WTC11 (cell line): Measurements from ENCODE around the gene ANKRD52. TPM values are rescaled to one million over a fixed set of nuclear protein-coding genes. Genes with fewer than 3 reads are reported as not detected.
A peak's percentile ranks its signal among the peaks of the same experiment; 100 is the strongest.

Experiments used
- ATAC-seq: fragments of 200-7000 bp; cut with Tn5 transposase; 2 replicates; pipeline ENCODE4 v1.10.0; 2021; ENCODE audit warnings: mild to moderate bottlenecking, moderate library complexity
- CTCF ChIA-PET: fragments of 300-600 bp; sonication (Branson Sonifier 250); formaldehyde crosslinking; loops from one replicate; lab custom pipeline; 2021; ENCODE audit warnings: antibody characterized with exemption; lab: Charles Lee
- POLR2A ChIA-PET: fragments of 350-600 bp; sonication (Branson Sonifier 250); formaldehyde crosslinking; loops from one replicate; lab custom pipeline; 2021; ENCODE audit warnings: antibody characterized with exemption; lab: Charles Lee
- DNase-seq: peaks from one replicate; pipeline ENCODE4 v3.0.0; 2021; ENCODE audit warnings: low spot score
- H3K27ac Mint-ChIP-seq: 2 replicates; pipeline ENCODE4 v1.8.0; 2021; ENCODE audit warnings: mixed read lengths
- H3K27me3 Mint-ChIP-seq: 2 replicates; pipeline ENCODE4 v1.8.0; 2021; ENCODE audit warnings: low read depth, mild to moderate bottlenecking, moderate library complexity, mixed read lengths
- H3K36me3 Mint-ChIP-seq: 2 replicates; pipeline ENCODE4 v1.8.0; 2021; ENCODE audit warnings: mixed read lengths
- H3K4me1 Mint-ChIP-seq: 2 replicates; pipeline ENCODE4 v1.8.0; 2022; ENCODE audit warnings: mixed read lengths
- H3K4me3 Mint-ChIP-seq: 2 replicates; pipeline ENCODE4 v1.8.0; 2021; ENCODE audit warnings: mild to moderate bottlenecking, moderate library complexity, mixed read lengths
- H3K9me3 Mint-ChIP-seq: 2 replicates; pipeline ENCODE4 v1.8.0; 2021; ENCODE audit warnings: mixed read lengths
- CREM ChIP-seq: sonication (generic); formaldehyde crosslinking; IDR thresholded peaks from 2 replicates; pipeline ENCODE4 v1.8.1; 2022; ENCODE audit warnings: mild to moderate bottlenecking, missing genetic modification reagents, moderate library complexity
- FOXJ3 ChIP-seq: sonication (generic); formaldehyde crosslinking; IDR thresholded peaks from 2 replicates; pipeline ENCODE4 v1.9.0; 2021; ENCODE audit warnings: missing genetic modification reagents, mild to moderate bottlenecking, borderline replicate concordance
- NR3C1 ChIP-seq: sonication (generic); formaldehyde crosslinking; conservative IDR thresholded peaks from 2 replicates; pipeline ENCODE4 v1.8.1; 2023; ENCODE audit warnings: low read depth, mild to moderate bottlenecking, missing genetic modification reagents
- ZNF121 ChIP-seq: sonication (generic); formaldehyde crosslinking; IDR thresholded peaks from 2 replicates; pipeline ENCODE4 v1.8.0; 2023; ENCODE audit warnings: missing genetic modification reagents
- ZNF138 ChIP-seq: sonication (generic); formaldehyde crosslinking; conservative IDR thresholded peaks from 2 replicates; pipeline ENCODE4 v1.8.1; 2022; ENCODE audit warnings: mild to moderate bottlenecking, moderate library complexity, missing genetic modification reagents
- ZNF317 ChIP-seq: sonication (generic); formaldehyde crosslinking; IDR thresholded peaks from 2 replicates; pipeline ENCODE4 v1.8.1; 2023; ENCODE audit warnings: low read depth, mild to moderate bottlenecking, moderate library complexity, missing genetic modification reagents, borderline replicate concordance
- total RNA-seq: library from RNA; stranded (reverse); gene quantifications from 3 replicates; pipeline ENCODE4 v1.2.3, GENCODE V29; 2021
- TF ChIP-seq, protein P1 (sequence below): sonication (generic); formaldehyde crosslinking; IDR thresholded peaks from 2 replicates; pipeline ENCODE4 v1.8.1; 2022; ENCODE audit warnings: mild to moderate bottlenecking, missing genetic modification reagents, moderate library complexity, borderline replicate concordance
- TF ChIP-seq, protein P2 (sequence below): sonication (generic); formaldehyde crosslinking; IDR thresholded peaks from 2 replicates; pipeline ENCODE4 v1.8.0; 2023; ENCODE audit warnings: missing genetic modification reagents, mild to moderate bottlenecking, borderline replicate concordance
- TF ChIP-seq, protein P3 (sequence below): fragments of 250-450 bp; sonication (Bioruptor Pico); IDR thresholded peaks from 2 replicates; pipeline ENCODE4 v1.9.0; 2021; ENCODE audit warnings: mild to moderate bottlenecking
- TF ChIP-seq, protein P4 (sequence below): sonication (generic); formaldehyde crosslinking; conservative IDR thresholded peaks from 2 replicates; pipeline ENCODE4 v1.8.1; 2023; ENCODE audit warnings: mild to moderate bottlenecking, low read depth, missing genetic modification reagents, moderate library complexity
- TF ChIP-seq, protein P5 (sequence below): sonication (generic); formaldehyde crosslinking; IDR thresholded peaks from 2 replicates; pipeline ENCODE4 v1.8.1; 2023; ENCODE audit warnings: mild to moderate bottlenecking, missing genetic modification reagents
- TF ChIP-seq, protein P6 (sequence below): fragments of 250-450 bp; sonication (Bioruptor Pico); IDR thresholded peaks from 2 replicates; pipeline ENCODE4 v1.9.0; 2021; ENCODE audit warnings: mild to moderate bottlenecking, borderline replicate concordance

ANKRD52 gene
- total RNA-seq, 1 experiment from 2014 or later: 41.2 TPM

DNA sequence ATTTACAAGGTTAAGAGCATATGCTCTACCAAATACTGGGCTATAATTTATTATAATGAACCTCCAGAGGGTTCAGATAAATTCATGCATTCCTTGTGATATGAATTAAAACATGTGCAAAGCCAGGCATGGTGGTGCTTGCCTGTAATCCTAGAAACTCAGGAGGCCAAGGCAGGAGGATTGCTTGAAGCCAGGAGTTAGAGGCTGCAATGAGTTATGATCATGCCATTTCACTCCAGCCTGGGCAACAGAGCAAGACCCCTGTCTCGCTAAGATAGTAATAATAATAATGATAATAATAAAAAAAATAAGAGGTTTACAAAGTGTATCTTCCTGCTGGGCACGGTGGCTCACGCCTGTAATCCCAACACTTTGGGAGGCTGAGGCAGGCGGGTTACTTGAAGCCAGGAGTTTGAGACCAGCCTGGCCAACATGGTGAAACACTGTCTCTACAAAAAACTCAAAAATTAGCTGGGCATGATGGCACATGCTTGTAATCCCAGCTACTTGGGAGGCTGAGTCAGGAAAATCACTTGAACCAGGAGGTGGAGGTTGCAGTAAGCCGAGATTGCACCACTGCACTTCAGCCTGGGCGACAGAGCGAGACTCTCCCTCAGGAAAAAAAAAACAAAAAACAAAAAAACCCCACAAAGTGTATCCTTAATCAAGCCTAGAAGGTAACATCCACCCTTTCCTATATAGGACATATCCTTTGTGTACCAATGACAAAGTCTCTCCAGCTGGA, 49.2 kb upstream of the ANKRD52 start:
- CTCF ChIA-PET: interaction anchor here (1.1 kb wide), 1 partner anchor 53 kb away, joined by 3 read pairs; the partner anchor contains the start of gene STAT2
- peaks cover 47% of the 10 kb centered on the region for H3K36me3 Mint-ChIP-seq
- POLR2A ChIA-PET: no interaction called here
- H3K4me3 Mint-ChIP-seq: no peak overlapping the region
- H3K27ac Mint-ChIP-seq: no peak overlapping the region
- no peaks in the 10 kb centered on the region for H3K4me1 Mint-ChIP-seq
- no peak for DNase-seq
- TF ChIP-seq ZNF138 (CRISPR knock-in tag) (no peak), ZNF121 (CRISPR knock-in tag) (peak; percentile 41; the same call in 1 of the 2 replicates)
- TF ChIP-seq, all 79 proteins: peak for 1
- Mint-ChIP-seq H3K27me3 (no peaks in the 10 kb centered on the region), H3K9me3 (no peaks in the 10 kb centered on the region)
- no peak for ATAC-seq

DNA sequence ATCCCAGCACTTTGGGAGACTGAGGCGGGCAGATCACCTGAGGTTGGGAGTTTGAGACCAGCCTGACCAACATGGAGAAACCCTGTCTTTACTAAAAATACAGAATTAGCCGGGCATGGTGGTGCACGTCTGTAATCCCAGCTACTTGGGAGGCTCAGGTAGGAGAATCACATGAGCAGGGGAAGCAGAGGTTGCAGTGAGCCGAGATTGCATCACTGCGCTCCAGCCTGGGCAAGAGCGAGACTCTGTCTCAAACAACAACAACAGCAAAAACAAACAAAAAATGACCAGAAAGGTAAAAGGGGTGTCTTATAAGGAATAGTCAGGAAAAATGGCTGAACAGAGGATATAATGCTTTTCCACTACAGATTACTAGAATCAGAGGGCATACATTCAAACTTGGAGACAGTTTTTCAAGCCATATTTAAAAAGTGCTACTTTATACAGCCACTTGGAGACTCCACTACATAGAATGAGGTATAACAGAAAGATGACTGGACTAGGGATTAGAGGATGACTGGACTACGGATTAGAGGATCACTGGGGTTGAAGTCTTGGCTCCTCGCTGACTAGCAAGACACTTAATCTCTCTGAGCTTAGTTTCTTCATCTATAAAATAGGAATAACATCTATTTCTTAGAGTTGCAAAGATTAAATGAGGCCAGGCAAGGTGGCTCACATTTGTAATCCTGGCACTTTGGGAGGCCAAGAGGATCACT, 46.8 kb upstream of the ANKRD52 start:
- H3K27ac Mint-ChIP-seq: peak overlapping the region; percentile 43; the same call in 1 of the 2 replicates
- TF ChIP-seq, protein P1, sequence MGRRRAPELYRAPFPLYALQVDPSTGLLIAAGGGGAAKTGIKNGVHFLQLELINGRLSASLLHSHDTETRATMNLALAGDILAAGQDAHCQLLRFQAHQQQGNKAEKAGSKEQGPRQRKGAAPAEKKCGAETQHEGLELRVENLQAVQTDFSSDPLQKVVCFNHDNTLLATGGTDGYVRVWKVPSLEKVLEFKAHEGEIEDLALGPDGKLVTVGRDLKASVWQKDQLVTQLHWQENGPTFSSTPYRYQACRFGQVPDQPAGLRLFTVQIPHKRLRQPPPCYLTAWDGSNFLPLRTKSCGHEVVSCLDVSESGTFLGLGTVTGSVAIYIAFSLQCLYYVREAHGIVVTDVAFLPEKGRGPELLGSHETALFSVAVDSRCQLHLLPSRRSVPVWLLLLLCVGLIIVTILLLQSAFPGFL (CRISPR knock-in tag): no peak
- TF ChIP-seq ZNF317 (CRISPR knock-in tag) (no peak), FOXJ3 (no peak), CREM (CRISPR knock-in tag) (no peak), NR3C1 (no peak)
- TF ChIP-seq, protein P2, sequence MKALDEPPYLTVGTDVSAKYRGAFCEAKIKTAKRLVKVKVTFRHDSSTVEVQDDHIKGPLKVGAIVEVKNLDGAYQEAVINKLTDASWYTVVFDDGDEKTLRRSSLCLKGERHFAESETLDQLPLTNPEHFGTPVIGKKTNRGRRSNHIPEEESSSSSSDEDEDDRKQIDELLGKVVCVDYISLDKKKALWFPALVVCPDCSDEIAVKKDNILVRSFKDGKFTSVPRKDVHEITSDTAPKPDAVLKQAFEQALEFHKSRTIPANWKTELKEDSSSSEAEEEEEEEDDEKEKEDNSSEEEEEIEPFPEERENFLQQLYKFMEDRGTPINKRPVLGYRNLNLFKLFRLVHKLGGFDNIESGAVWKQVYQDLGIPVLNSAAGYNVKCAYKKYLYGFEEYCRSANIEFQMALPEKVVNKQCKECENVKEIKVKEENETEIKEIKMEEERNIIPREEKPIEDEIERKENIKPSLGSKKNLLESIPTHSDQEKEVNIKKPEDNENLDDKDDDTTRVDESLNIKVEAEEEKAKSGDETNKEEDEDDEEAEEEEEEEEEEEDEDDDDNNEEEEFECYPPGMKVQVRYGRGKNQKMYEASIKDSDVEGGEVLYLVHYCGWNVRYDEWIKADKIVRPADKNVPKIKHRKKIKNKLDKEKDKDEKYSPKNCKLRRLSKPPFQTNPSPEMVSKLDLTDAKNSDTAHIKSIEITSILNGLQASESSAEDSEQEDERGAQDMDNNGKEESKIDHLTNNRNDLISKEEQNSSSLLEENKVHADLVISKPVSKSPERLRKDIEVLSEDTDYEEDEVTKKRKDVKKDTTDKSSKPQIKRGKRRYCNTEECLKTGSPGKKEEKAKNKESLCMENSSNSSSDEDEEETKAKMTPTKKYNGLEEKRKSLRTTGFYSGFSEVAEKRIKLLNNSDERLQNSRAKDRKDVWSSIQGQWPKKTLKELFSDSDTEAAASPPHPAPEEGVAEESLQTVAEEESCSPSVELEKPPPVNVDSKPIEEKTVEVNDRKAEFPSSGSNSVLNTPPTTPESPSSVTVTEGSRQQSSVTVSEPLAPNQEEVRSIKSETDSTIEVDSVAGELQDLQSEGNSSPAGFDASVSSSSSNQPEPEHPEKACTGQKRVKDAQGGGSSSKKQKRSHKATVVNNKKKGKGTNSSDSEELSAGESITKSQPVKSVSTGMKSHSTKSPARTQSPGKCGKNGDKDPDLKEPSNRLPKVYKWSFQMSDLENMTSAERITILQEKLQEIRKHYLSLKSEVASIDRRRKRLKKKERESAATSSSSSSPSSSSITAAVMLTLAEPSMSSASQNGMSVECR (CRISPR knock-in tag): no peak
- TF ChIP-seq, protein P3, sequence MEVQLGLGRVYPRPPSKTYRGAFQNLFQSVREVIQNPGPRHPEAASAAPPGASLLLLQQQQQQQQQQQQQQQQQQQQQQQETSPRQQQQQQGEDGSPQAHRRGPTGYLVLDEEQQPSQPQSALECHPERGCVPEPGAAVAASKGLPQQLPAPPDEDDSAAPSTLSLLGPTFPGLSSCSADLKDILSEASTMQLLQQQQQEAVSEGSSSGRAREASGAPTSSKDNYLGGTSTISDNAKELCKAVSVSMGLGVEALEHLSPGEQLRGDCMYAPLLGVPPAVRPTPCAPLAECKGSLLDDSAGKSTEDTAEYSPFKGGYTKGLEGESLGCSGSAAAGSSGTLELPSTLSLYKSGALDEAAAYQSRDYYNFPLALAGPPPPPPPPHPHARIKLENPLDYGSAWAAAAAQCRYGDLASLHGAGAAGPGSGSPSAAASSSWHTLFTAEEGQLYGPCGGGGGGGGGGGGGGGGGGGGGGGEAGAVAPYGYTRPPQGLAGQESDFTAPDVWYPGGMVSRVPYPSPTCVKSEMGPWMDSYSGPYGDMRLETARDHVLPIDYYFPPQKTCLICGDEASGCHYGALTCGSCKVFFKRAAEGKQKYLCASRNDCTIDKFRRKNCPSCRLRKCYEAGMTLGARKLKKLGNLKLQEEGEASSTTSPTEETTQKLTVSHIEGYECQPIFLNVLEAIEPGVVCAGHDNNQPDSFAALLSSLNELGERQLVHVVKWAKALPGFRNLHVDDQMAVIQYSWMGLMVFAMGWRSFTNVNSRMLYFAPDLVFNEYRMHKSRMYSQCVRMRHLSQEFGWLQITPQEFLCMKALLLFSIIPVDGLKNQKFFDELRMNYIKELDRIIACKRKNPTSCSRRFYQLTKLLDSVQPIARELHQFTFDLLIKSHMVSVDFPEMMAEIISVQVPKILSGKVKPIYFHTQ (CRISPR knock-in tag): no peak
- TF ChIP-seq, protein P4, sequence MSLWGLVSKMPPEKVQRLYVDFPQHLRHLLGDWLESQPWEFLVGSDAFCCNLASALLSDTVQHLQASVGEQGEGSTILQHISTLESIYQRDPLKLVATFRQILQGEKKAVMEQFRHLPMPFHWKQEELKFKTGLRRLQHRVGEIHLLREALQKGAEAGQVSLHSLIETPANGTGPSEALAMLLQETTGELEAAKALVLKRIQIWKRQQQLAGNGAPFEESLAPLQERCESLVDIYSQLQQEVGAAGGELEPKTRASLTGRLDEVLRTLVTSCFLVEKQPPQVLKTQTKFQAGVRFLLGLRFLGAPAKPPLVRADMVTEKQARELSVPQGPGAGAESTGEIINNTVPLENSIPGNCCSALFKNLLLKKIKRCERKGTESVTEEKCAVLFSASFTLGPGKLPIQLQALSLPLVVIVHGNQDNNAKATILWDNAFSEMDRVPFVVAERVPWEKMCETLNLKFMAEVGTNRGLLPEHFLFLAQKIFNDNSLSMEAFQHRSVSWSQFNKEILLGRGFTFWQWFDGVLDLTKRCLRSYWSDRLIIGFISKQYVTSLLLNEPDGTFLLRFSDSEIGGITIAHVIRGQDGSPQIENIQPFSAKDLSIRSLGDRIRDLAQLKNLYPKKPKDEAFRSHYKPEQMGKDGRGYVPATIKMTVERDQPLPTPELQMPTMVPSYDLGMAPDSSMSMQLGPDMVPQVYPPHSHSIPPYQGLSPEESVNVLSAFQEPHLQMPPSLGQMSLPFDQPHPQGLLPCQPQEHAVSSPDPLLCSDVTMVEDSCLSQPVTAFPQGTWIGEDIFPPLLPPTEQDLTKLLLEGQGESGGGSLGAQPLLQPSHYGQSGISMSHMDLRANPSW (CRISPR knock-in tag): no peak
- TF ChIP-seq, protein P5, sequence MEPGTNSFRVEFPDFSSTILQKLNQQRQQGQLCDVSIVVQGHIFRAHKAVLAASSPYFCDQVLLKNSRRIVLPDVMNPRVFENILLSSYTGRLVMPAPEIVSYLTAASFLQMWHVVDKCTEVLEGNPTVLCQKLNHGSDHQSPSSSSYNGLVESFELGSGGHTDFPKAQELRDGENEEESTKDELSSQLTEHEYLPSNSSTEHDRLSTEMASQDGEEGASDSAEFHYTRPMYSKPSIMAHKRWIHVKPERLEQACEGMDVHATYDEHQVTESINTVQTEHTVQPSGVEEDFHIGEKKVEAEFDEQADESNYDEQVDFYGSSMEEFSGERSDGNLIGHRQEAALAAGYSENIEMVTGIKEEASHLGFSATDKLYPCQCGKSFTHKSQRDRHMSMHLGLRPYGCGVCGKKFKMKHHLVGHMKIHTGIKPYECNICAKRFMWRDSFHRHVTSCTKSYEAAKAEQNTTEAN (CRISPR knock-in tag): no peak
- TF ChIP-seq, protein P6, sequence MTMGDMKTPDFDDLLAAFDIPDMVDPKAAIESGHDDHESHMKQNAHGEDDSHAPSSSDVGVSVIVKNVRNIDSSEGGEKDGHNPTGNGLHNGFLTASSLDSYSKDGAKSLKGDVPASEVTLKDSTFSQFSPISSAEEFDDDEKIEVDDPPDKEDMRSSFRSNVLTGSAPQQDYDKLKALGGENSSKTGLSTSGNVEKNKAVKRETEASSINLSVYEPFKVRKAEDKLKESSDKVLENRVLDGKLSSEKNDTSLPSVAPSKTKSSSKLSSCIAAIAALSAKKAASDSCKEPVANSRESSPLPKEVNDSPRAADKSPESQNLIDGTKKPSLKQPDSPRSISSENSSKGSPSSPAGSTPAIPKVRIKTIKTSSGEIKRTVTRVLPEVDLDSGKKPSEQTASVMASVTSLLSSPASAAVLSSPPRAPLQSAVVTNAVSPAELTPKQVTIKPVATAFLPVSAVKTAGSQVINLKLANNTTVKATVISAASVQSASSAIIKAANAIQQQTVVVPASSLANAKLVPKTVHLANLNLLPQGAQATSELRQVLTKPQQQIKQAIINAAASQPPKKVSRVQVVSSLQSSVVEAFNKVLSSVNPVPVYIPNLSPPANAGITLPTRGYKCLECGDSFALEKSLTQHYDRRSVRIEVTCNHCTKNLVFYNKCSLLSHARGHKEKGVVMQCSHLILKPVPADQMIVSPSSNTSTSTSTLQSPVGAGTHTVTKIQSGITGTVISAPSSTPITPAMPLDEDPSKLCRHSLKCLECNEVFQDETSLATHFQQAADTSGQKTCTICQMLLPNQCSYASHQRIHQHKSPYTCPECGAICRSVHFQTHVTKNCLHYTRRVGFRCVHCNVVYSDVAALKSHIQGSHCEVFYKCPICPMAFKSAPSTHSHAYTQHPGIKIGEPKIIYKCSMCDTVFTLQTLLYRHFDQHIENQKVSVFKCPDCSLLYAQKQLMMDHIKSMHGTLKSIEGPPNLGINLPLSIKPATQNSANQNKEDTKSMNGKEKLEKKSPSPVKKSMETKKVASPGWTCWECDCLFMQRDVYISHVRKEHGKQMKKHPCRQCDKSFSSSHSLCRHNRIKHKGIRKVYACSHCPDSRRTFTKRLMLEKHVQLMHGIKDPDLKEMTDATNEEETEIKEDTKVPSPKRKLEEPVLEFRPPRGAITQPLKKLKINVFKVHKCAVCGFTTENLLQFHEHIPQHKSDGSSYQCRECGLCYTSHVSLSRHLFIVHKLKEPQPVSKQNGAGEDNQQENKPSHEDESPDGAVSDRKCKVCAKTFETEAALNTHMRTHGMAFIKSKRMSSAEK (CRISPR knock-in tag): no peak

More for the DNA sequence above, 46.8 kb upstream of the ANKRD52 start:
- Mint-ChIP-seq H3K4me1 (peaks cover 8% of the 10 kb centered on the region), H3K4me3 (no peak overlapping the region), H3K36me3 (peaks cover 32% of the 10 kb centered on the region), H3K9me3 (no peaks in the 10 kb centered on the region), H3K27me3 (no peaks in the 10 kb centered on the region)
- ATAC-seq: no peak
- ChIA-PET POLR2A (interaction anchor here (1.3 kb wide), 1 partner anchor 11 kb away, joined by 3 read pairs; the partner anchor contains the start of gene CNPY2), CTCF (no interaction called here)
- DNase-seq: no peak
